NCI-H1417 (cell line): ENCODE data around the gene ITPR1.

ENCODE experiments used
- DNase-seq, 3 experiments: peaks; one replicate each; lab custom pipeline; 2025; lab: John Stamatoyannopoulos, UW

ITPR1 gene

DNA sequence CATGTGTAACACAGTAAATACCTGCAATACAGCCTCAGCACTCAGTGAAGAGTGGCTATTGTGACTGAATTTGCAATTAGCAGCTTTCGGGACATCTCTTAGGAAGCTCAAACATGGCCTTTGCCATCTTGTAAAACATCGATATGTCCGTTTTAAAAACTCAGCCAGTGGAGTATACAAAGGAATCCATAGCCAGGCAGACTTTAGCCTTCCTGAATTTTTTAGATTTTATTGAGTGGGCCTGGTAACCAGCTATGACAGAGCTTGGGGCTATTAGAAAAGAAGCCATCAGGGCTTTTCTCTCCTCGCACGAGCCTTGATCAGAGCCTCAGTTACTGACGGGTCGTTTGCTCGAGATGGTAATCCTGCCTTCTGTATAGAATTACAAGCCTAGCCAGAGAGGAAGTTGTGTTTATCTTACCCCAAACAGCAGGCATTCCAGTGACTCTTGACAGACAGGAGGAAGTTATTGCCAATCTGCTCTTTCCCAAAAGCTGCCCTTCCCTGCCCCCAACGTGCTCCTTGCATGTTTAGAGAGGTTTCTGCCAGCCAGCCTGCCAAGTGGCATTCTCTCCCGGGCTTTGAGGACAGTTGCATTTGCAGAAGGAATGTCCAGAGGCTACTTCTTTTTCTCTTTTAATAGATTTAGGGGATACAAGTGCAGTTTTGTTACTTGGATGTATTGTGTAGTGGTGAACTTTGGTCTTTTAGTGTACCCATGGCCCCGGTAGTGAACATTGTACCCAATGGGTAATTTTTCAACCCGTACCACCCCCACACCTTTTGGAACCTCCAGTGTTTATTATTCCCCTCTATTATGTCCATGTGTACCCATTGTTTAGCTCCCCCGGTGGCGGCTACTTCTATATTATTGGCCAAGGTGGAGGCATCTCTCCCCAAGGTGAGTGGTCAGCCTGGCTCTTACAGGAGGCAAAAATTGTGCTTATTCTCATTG lies 40.6 kb downstream of the ITPR1 start:
- DNase-seq = no peak

GRCh38 chr3:4534906-4535305 lies 41.8 kb downstream of the ITPR1 start:
- no peak for DNase-seq

DNA sequence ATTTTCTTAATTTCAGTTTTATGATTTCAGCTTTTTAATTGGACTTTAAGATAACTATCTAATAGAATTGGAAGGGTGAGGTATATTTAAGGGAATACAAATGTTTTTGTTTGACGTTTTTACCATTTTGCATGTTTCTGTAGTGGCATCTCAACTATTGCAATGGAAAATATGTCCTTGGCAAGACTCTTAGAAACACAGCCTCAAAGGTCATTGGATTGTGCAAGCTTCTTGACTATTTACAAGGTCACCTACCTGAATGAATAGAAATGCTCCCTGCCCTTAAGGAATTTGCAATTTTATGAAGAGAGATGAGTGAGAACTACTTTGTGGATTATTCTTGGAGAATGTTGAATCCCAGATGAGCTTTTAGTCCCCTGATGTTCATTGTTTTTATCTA lies 43.1 kb downstream of the ITPR1 start:
- no peak for DNase-seq

- DNase-seq = no peak
Observed at GRCh38 chr3:4540267-4540666, 47.1 kb downstream of the ITPR1 start.

DNA sequence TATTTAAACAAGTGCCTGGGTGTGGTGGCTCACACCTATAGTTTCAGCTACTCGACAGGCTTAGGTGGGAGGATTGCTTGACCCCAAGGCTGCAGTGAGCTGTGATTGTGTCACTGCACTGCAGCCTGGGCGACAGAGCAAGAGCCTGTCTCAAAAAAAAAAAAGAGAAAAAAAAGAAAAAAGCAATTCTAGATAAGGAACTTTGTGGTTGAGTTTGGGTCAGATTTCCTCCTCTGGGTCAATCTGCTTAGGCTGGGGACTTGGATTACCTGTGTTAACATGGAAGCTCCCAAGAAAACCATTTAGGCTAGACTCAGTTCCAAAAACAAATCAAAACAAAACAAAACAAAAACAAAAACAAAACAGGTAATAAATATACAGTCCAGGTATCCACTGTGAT lies 50.0 kb downstream of the ITPR1 start:
- DNase-seq = no peak

GRCh38 chr3:4546346-4547178 lies 53.4 kb downstream of the ITPR1 start:
- DNase-seq = no peak

DNA sequence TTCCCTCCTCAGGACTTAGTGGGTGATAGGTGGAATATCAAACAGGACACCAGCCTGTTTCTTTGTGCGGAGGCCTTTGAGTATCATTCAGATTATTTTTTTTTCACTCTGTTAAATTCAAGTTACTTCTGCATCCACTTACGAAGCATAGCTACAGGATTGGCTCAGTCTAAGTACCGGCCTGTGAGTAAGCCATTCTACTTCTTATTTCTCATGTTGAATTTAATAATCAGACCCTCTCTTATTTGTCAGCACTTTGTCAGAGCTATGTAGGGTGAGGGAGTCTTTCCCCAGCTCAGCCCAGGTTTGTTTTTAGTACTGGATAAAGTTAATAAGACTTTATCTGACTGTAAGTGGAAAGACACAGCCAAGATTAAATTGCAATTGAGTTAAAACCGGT lies 54.7 kb downstream of the ITPR1 start:
- DNase-seq = no peak

DNA sequence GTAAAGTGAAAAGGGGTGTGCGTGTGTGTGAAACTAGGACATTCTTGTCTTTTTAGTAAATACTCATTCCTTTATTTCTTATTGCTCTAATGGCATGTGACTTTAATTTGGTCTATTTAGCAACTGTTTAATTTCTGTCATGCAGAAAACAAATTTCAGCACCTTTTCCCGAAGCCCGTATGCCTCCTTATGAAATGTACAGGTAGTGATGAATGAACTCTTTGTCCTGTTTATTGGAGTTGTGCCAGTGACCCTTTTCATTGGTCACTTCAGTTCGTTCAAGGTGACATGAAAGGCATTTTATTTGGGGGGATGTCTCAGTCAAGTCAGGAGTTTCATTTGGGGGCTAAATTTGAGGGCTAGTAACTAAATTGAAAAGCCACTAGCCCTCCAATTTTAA lies 55.2 kb downstream of the ITPR1 start:
- no peak for DNase-seq

- DNase-seq = no peak
Observed at GRCh38 chr3:4548780-4549179, 55.6 kb downstream of the ITPR1 start.

DNA sequence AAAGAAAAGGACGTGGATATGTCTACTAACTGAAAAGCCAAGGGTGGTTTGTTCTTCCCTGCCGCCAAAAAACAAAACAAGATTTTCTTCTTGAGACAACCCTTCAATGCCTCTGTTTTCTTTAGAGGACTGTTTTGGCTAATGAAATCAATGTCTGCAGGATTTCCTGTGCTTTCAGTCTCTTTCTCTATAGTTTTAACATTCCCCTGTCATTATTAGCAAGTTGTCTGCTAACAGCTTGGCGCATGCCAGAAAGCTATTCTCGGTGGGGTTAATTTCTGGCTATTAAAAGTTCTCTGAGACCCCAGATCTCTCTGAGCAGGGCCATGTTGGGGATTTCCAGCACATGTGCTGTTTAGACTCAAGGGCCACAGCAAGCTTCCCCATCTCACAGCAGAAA lies 56.7 kb downstream of the ITPR1 start:
- no peak for DNase-seq

DNA sequence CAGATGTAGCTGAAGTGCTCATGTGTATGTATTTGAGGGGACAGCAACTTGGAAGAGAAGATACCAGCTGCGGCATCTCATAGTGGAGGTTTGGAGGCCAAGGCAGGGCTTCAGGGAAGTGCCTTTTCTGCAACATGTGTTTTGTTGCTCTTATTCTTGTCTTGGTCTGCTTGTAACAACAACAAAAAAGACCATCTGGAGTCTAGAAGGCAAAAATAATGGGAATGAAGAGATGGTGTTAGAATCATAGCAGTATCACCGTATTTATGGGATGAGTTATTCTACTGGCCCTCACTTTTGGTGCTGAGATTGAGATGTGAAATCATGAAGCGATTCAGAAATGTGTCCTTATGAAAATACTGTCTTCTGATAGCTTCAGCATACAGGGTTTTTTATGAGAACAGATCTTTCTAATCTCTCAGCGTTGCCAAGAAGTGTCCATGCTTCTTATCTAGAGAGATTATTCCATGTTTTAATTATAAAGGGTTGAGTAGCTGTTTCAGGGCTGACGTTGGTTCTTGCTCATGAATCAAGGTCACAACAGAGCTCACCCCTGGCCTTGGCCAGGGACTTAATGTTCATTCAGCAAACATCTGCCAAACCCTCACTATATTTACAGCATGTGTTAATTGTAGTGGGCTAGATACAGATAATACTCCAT lies 58.0 kb downstream of the ITPR1 start:
- DNase-seq = no peak

DNA sequence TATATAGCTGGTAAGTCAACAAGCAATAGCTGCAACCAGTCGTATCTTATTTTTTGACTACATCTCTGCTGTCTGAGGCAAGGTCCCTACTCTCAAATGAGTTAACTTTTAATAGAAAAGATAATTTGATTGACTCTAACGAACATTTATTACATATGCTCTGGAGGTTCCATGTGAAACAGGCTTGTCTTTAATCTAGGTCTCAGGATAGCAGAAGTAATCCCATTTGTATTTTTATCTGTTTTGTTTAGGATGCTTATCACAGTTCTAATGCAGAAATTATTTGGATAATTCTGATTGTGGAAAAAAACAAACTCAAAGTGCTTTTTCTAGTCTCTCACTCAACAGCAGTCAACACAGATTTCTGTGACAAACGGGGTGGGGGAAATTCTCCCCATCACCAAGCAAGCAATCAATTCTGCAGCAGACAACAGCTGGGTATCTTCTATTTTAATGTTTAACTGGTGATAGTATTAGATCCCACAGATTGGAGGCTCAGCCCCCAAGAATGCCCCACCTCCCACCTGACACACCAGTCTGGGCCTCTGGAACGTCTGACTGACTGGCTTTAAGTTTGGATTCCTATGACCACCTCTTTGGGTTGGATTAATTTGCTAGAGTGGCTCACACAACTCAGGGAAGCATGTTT lies 58.8 kb downstream of the ITPR1 start:
- no peak for DNase-seq

GRCh38 chr3:4552811-4553210 lies 59.7 kb downstream of the ITPR1 start:
- no peak for DNase-seq

- no peak for DNase-seq
Observed at GRCh38 chr3:4561661-4562060, 68.5 kb downstream of the ITPR1 start.

- DNase-seq = no peak
Observed at GRCh38 chr3:4562595-4562994, 69.4 kb downstream of the ITPR1 start.

DNA sequence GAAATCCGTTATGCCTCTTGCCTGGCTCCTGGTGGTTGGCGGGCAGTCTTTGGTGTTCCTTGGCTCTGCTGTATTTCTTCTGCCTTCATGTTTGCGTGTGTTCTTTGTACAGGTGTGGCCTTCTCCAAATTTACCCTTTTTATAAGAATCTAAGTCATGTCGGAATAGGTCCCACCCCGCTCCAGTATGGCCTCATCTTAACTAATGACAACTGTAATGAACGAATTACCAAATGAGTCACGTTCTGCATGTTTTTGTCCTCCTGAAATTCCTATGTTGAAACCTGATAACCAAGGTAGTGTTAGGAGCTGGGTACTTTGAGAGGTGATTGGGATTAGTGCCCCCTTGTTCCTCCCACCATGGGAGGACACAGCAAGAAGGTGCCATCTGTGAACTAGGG lies 71.1 kb downstream of the ITPR1 start:
- DNase-seq = no peak

DNA sequence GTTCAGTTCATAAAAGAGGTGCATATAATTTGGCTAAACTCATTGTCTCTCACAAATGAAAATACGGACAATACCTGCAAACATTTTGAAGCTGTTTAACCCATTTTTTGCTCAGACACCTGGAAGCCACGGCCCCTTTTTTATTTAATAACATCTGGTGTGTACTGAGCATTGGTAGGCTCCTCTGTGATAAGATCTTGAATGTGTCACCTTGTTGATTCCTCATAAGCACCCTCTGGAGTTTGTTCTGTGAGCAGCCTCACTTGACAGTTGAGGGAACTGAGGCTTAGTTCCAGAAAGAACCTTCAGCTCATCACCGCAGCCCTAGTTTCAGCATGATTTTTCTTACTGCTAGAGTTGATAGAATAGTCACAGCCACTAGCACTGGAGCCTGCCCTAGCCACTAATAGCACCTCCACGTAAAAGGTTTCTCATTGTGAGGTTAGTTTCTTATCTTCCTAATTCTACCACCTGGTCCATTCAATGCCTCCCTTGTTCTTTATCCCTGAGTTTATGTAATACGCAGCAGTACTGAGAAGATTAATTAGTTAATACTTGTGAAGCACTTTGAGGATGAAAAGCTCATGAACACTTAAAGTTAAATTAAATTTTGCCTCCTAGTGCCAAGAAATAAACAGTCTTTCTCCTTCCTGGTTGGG lies 71.9 kb downstream of the ITPR1 start:
- no peak for DNase-seq

DNA sequence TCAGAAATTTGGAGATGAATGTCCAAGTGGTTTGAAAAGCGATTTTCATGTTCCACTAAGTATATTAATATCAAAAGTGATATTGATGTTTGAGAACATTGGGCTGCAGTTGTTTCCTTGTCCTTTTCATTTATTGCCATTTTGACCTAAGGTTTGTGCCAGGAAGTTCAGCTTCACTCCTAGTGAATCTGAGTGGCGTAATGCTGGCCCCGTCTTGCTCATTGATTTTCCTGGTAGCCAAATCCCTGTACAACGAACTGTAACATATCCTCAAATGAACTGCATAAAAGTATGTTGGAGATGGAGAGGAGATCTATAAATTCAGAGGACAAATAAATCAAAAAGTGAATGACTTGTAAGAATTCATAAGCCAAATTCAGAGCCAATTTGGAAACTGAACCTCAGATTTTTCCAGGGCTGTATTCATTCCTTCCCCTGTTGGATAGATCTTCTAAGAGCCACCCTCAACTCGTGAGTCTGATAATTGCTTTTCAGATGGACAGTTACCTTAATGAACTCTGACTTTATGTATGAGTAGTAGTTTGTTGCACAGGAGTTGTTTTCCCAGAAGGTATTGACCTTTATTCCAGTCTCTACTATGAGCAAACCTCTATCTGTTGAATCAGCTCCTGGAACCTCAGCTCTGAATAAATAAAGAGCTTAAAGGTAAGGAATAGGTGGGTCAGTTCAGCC lies 72.8 kb downstream of the ITPR1 start:
- no peak for DNase-seq

DNA sequence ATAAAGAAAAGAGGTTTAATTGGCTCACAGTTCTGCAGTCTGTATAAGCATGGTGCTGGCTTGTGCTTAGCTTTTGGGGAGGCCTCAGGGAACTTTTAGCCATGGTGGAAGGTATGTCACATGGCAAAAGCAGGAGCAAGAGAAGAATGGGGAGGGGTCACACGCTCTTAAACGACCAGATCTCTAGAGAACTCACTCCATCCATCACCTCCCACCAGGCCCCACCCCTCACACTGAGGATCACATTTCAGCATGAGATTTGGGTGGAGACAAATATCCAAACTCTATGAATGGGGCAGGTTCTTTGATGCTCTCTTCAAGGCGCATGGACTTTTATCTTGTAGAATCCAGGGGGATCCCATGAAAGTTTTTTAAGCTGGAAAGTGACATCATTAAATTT lies 75.7 kb downstream of the ITPR1 start:
- no peak for DNase-seq

DNA sequence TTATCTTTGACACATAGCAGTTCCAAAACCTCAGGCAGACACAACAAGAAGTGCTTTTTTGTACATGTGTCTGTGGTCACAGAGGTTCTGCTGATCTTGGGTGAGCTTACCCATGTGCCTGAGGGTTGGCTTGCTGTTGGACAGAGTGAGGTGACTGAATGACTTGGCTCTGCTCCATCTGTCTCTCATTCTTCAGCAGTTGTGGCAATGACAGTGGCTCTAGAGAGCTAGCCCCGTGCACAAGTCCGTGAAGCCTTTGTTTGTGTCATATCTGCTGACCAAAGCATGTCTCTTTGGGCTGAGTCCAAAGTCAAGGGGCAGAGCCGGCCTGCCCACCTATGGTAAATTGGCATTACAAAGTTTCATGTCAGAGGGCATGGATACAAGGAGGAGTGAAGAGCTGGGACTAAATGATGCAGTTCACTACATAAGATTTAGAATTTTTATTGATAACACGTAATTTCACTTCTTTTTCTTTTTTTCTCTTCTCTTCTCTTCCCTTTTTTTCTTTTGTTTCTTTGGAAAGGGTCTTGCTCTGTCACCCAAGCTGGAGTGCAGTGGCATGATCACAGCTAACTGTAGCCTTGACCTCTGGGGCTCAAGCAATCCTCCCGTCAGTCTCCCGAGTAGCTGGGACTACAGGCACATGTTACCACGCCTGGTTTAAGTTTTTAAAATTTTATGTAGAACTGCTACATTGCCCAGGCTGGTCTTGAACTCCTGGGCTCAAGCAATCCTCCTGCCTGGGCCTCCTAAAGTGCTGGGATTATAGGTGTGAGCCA lies 77.9 kb downstream of the ITPR1 start:
- no peak for DNase-seq
